H1 (cell line): ENCODE data around the gene SH3RF3. TPM values are rescaled to one million over a fixed set of nuclear protein-coding genes. Genes with fewer than 3 reads are reported as not detected.

Source experiments
- CBX5 ChIP-seq: fragments of 300-800, 300-1000 bp; sonication (generic); IDR thresholded peaks from 2 replicates; pipeline ENCODE4 v1.7.1; 2016; ENCODE audit warnings: antibody characterized with exemption, low read length, low read depth
- CHD2 ChIP-seq: IDR thresholded peaks from 2 replicates; pipeline ENCODE4 v1.6.1; 2012; ENCODE audit warnings: low read length, improper control_type of control experiment
- HDAC2 ChIP-seq, 2 experiments: fragments of 300-600 bp in 1 of 2; sonication (generic) in 1 of 2; IDR thresholded peaks; 2 replicates each; pipeline ENCODE4 v1.6.1; 2011 to 2012; ENCODE audit warnings: low read depth in 2 of 2, low read length in 2 of 2, mild to moderate bottlenecking in 2 of 2, moderate library complexity in 2 of 2, borderline replicate concordance in 1 of 2, inconsistent platforms in 1 of 2
- PHF8 ChIP-seq: fragments of 200-600 bp; sonication (generic); conservative IDR thresholded peaks from 2 replicates; pipeline ENCODE4 v1.7.1; 2012; ENCODE audit warnings: low read depth, mild to moderate bottlenecking, inconsistent platforms, low read length, moderate library complexity
- RBBP5 ChIP-seq: IDR thresholded peaks from 2 replicates; pipeline ENCODE4 v1.7.1; 2012; ENCODE audit warnings: low read depth, mild to moderate bottlenecking, inconsistent platforms, low read length, moderate library complexity, borderline replicate concordance
- SP1 ChIP-seq: IDR thresholded peaks from 2 replicates; pipeline ENCODE4 v1.6.1; 2011; ENCODE audit warnings: low read depth, low read length
- TEAD4 ChIP-seq: IDR thresholded peaks from 2 replicates; pipeline ENCODE4 v1.6.1; 2012; ENCODE audit warnings: low read depth, low read length, inconsistent platforms, mixed read lengths
- ZNF274 ChIP-seq: IDR thresholded peaks from 2 replicates; pipeline ENCODE4 v1.7.0; 2012; ENCODE audit warnings: low read length, borderline replicate concordance; ENCODE audit errors: extremely low read depth
- polyA plus RNA-seq, 7 experiments: library from polyadenylated mRNA; depleted of rRNA in 3 of 7; stranded (reverse) in 5 of 7; unstranded in 2 of 7; fragments of >200 nt in 5 of 7; fragments of 200-250 nt in 2 of 7; gene quantifications; 1 replicate in 5 of 7; 2 replicates in 1 of 7; 4 replicates in 1 of 7; pipeline versions ENCODE4 v1.2.1 to v1.2.3, GENCODE V29; 2011 to 2013; ENCODE audit warnings: missing spikeins in 2 of 7, mixed read lengths in 2 of 7
- total RNA-seq: library from RNA; stranded (reverse); fragmentation: NEBNext Ultra II Directional; extraction: Animal tissue kit (Norgen Biotek cat#: 25700); gene quantifications from 2 replicates; pipeline ENCODE4 v1.2.1, GENCODE V29; 2021
- TF ChIP-seq, protein P1 (sequence below): fragments of 300-600 bp; sonication (generic); IDR thresholded peaks from 2 replicates; pipeline ENCODE4 v1.7.1; 2012; ENCODE audit warnings: low read length, moderate library complexity, mild to moderate bottlenecking, inconsistent platforms; ENCODE audit not compliant: insufficient replicate concordance

SH3RF3 gene
- total and polyA plus RNA-seq, 2 of the 8 experiments (the other 6 are each of a cell fraction or from before 2014, with no cell fraction given), result 0.11 to 0.65 TPM

- TF ChIP-seq, protein P1, sequence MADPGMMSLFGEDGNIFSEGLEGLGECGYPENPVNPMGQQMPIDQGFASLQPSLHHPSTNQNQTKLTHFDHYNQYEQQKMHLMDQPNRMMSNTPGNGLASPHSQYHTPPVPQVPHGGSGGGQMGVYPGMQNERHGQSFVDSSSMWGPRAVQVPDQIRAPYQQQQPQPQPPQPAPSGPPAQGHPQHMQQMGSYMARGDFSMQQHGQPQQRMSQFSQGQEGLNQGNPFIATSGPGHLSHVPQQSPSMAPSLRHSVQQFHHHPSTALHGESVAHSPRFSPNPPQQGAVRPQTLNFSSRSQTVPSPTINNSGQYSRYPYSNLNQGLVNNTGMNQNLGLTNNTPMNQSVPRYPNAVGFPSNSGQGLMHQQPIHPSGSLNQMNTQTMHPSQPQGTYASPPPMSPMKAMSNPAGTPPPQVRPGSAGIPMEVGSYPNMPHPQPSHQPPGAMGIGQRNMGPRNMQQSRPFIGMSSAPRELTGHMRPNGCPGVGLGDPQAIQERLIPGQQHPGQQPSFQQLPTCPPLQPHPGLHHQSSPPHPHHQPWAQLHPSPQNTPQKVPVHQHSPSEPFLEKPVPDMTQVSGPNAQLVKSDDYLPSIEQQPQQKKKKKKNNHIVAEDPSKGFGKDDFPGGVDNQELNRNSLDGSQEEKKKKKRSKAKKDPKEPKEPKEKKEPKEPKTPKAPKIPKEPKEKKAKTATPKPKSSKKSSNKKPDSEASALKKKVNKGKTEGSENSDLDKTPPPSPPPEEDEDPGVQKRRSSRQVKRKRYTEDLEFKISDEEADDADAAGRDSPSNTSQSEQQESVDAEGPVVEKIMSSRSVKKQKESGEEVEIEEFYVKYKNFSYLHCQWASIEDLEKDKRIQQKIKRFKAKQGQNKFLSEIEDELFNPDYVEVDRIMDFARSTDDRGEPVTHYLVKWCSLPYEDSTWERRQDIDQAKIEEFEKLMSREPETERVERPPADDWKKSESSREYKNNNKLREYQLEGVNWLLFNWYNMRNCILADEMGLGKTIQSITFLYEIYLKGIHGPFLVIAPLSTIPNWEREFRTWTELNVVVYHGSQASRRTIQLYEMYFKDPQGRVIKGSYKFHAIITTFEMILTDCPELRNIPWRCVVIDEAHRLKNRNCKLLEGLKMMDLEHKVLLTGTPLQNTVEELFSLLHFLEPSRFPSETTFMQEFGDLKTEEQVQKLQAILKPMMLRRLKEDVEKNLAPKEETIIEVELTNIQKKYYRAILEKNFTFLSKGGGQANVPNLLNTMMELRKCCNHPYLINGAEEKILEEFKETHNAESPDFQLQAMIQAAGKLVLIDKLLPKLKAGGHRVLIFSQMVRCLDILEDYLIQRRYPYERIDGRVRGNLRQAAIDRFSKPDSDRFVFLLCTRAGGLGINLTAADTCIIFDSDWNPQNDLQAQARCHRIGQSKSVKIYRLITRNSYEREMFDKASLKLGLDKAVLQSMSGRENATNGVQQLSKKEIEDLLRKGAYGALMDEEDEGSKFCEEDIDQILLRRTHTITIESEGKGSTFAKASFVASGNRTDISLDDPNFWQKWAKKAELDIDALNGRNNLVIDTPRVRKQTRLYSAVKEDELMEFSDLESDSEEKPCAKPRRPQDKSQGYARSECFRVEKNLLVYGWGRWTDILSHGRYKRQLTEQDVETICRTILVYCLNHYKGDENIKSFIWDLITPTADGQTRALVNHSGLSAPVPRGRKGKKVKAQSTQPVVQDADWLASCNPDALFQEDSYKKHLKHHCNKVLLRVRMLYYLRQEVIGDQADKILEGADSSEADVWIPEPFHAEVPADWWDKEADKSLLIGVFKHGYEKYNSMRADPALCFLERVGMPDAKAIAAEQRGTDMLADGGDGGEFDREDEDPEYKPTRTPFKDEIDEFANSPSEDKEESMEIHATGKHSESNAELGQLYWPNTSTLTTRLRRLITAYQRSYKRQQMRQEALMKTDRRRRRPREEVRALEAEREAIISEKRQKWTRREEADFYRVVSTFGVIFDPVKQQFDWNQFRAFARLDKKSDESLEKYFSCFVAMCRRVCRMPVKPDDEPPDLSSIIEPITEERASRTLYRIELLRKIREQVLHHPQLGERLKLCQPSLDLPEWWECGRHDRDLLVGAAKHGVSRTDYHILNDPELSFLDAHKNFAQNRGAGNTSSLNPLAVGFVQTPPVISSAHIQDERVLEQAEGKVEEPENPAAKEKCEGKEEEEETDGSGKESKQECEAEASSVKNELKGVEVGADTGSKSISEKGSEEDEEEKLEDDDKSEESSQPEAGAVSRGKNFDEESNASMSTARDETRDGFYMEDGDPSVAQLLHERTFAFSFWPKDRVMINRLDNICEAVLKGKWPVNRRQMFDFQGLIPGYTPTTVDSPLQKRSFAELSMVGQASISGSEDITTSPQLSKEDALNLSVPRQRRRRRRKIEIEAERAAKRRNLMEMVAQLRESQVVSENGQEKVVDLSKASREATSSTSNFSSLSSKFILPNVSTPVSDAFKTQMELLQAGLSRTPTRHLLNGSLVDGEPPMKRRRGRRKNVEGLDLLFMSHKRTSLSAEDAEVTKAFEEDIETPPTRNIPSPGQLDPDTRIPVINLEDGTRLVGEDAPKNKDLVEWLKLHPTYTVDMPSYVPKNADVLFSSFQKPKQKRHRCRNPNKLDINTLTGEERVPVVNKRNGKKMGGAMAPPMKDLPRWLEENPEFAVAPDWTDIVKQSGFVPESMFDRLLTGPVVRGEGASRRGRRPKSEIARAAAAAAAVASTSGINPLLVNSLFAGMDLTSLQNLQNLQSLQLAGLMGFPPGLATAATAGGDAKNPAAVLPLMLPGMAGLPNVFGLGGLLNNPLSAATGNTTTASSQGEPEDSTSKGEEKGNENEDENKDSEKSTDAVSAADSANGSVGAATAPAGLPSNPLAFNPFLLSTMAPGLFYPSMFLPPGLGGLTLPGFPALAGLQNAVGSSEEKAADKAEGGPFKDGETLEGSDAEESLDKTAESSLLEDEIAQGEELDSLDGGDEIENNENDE, result no peak
- TF ChIP-seq SP1, result no peak
- no peak for TF ChIP-seq PHF8
- no peak for TF ChIP-seq TEAD4
- no peak for TF ChIP-seq CHD2
- TF ChIP-seq CBX5, result no peak
- TF ChIP-seq RBBP5, result no peak
- no peak for TF ChIP-seq ZNF274
- TF ChIP-seq HDAC2 (IDR thresholded peaks at IDR 0.05; ENCODE audit: borderline replicate concordance in 1 of 2, low read depth in 2 of 2, low read length in 2 of 2), result no peak
These were observed 45.2 kb downstream of the SH3RF3 start (continued) for GRCh38 chr2:109174214-109174613.
